Hematopoietic multipotent progenitor cell treated with erythropoietin and hydrocortisone succinate and interleukin-3 and kit ligand, for 8 days (in vitro differentiated cells): ENCODE data around the gene TPRX1.
A peak's percentile ranks its signal among the peaks of the same experiment; 100 is the strongest.
"Not testable (repeated sequence)": the region's sequence is repeated elsewhere in the genome, so short reads cannot be mapped to it uniquely, and the experiment has no call there.

Experiments
- DNase-seq: peaks from one replicate; pipeline ENCODE4 v3.0.0-alpha.2; 2015

The TPRX1 gene

GRCh38 chr19:47798904-47799266, 5.5 kb downstream of the TPRX1 start:
- DNase-seq: no peak

DNA sequence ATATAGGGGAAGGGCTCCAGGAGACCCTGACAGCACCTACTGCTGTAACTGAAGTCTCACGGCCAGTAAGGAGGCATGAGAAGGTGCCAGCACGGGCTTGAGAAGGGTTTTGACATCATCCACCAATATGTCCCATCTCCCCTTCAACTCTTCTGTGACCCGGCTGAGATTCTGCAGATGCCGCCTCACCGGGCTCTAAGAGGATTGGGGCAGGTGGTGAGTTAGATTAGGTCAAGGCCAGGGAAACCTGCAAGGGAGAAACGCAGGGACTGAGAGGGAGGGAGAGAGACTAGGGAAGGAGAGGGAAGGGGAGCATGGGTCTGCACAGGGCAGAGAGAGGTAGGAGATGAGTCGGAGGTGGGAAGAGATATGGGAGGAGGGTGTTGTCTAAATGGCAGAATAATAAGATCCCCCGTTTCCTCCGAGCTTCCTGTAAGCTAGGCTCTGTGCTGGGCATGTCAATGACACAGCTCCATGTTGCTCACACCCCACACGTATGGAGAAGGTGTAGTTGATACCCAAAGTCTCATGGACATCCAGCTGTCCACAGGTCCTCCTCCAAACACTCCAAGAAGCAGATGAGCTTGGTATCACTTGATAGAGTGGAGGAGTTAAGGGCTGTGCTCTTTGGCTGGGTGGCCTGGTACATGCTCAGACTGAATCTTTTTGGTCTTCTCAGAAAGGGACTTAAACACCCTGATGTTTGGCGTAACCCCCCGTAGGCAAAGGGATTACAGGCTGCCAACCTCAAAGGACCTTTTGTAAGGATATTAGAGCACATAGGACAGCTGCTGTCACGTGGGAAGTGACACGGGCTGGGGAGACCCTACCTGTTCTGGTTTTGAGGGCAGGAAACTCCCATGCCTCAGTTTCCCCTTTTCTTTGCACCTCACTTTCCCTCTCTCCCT, 6.1 kb downstream of the TPRX1 start:
- no peak for DNase-seq

DNA sequence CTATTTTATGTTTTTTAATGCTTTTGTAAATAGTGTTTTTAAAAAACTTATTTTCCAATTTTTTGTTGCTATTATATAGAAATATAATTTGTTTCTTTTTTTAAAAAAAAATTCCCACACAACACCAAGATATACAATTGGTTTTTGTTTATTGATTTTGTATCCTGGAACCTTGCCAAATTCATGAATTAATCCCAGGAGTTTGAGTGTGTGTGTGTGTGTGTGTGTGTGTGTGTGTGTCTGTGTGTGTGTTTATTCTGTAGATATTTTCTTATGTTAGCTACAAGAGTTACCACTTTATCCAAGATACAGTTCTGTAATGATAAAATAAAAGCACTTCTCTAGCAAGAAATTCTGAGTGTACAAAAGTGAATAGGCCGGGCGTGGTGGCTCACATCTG, 7.6 kb downstream of the TPRX1 start:
- DNase-seq: no peak

DNA sequence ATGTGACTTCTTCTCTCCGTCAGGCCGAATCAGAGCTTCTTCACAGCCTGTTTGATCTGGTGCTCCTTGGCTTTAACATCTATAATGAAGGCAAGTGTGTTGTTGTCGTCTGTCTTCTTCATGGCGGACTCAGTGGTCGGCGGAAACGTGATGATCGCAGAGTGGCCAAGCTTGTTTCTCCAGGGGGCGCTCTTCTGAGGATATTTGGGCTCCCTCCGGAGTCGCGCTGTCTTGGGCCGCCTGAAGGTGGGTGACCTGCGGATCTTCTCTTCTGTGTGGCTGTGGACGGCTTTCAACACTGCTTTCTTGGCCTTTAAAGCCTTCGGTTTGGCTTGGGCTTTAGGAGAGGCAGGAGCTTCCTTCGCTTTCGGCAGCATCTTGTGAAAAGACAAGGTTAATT, 9.8 kb downstream of the TPRX1 start:
- DNase-seq: no peak

GRCh38 chr19:47792616-47793015, 11.7 kb downstream of the TPRX1 start:
- DNase-seq: no peak

- DNase-seq: peak; percentile 69
Observed at GRCh38 chr19:47790398-47790814, 13.9 kb downstream of the TPRX1 start.

DNA sequence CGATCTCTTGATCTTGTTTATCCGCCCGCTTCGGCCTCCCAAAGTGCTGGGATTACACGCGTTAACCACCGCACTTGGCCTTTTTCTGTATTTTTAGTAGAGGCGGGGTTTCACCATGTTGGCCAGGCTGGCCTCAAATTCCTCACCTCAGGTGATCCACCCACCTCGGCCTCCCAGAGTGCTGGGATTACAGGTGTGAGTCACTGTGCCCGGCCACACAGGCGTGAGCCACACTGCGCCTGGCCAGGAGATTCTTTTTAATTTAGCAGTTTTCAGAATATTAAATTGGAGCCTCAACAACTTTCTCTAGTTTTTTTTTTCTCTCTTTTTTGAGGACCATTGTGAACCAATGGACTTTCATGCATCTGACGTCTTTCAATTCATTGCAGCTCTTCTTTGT, 14.5 kb downstream of the TPRX1 start:
- DNase-seq: not testable (repeated sequence)

GRCh38 chr19:47787307-47787706, 17.0 kb downstream of the TPRX1 start:
- not testable (repeated sequence) for DNase-seq

DNA sequence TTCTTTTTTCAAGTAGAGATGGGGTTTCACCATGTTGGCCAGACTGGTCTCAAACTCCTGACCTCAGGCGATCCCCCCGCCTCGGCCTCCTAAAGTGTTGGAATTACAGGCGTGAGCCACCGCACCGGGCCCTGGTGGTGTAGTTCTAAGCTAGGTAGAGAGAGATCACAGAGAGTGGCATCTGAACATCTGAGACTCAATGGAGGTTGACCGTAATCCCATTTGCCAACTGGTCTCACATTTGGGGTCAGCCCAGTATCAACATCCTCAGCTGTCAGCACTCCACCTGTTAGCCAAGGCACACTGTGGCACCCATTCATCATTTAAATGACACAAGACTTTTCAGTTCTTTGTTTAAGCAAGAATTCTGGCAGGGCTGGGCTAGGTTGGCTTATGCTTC, 17.8 kb downstream of the TPRX1 start:
- DNase-seq: no peak

- no peak for DNase-seq
Observed at GRCh38 chr19:47781590-47782262, 22.6 kb downstream of the TPRX1 start.

GRCh38 chr19:47780215-47780551, 24.2 kb downstream of the TPRX1 start:
- DNase-seq: no peak

DNA sequence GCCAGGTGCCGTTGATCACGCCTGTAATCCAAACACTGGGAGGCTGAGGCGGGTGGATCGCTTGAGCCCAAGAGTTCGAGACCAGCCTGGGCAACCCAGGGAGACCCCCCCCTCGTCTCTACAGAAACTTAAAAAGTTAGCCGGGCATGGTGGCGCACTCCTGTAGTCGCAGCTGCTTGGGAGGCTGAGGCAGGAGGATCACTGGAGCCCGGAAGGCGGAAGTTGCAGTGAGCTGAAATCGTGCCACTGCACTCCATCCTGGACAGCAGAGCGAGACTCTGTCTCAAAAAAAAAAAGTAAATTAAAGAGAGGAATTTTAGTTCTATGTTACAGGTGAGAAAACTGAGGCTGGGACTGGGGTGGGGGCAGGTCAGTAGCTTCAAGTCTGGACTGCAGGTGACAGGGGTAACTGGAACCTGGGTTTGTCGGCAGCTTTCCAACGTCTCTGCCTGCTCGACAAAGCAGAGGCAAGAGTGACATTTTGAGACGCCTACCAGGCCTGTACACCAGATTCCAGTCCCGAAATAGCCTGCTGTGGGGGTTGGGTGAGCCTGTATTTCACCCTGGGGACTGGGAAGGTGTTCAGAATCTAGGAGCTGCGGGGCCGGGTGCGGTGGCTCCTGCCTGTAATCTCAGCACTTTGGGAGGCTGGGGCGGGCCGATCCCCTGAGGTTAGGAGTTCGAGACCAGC, 24.7 kb downstream of the TPRX1 start:
- no peak for DNase-seq

DNA sequence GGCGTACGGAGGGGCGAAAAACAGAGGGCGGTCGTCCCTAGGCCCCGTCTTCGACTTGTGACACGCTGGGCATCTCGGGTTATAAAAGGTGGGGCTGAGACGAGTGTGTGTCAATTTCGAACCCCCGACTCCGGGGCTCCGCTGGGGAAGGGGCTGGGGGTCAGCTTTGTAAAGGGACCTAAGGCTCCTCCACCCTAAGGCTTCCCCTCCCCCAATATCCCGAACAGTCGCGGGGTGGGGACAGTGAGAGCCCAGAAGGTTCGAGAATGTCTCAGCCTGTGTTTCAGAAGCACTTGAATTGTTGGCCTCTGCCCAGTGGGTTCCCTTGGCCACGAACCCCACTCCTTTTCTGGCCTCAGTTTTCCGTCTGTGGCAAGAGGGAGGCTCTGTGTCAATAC, 25.4 kb downstream of the TPRX1 start:
- DNase-seq: peak; percentile 9

- DNase-seq: peak; percentile 69
Observed at GRCh38 chr19:47778049-47778953, 26.1 kb downstream of the TPRX1 start, which contains the start of gene SELENOW. SELENOW (plus strand) TSS chr19:47778703; CDS start chr19:47778786, 83 bp downstream.

DNA sequence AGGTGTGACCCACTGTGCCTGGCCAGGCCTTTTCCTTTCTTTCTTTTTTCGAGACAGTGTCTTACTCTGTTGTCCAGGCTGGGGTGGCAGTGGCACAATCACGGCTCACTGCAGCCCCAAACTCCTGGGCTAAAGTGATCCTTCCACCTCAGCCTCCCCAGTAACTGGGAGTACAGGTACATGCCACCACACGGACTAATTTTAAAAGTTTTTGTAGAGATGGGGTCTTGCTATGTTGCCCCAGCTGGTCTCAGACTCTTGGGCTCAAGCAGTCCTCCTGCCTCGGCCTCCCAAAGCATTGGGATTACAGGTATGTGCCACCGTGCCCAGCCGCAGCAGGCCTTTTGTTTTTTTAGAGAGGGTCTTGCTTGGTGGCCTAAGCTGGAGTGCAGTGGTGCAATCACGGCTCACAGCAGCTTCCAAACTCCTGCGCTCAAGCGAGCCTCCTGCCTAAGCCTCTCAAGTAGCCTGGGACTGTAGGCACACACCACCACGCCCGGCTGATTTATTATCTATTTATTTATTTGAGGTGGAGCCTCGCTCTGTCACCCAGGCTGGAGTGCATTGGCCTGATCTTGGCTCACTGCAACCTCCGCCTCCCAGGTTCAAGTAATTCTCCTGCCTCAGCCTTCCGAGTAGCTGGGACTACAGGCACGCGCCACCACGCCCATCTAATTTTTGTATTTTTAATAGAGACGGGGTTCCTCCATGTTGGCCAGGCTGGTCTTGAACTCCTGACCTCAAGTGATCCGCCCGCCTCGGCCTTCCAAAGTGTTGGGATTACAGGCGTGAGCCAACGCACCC, 26.9 kb downstream of the TPRX1 start:
- not testable (repeated sequence) for DNase-seq

DNA sequence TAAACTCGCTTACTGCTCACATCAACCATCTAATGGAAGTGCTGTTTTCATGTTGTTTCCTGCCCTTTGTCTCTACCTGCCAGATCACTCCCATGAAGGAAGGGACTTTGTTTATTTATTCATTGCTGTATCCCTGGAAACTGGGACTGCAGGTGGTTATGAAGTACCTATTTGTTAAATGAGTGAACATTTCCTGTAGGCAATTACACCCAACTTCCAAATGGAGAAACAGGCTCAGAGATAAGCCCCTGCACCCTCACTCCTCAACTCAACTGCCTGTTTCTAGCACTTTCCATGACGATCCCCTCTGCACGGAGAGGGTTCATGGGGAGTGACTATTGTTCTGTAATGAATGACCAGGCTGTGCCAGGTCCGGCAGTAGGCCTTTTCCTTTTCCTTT, 27.8 kb downstream of the TPRX1 start:
- DNase-seq: no peak

DNA sequence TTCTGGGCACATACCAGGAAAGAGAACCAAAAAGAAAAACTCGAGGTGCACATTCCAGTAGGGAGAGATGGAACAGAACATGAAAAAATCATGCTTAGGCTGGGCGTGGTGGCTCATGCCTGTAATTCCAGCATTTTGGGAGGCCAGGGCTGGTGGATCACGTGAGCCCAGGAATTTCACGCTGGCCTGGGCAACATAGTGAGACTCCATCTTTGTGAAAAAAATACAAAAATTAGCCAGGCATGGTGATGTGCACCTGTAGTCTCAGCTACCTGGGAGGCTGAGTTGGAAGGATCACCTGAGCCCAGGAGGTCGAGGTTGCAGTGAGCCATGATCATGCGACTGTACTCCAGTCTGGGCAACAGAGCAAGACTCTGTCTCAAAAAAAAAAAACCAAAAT, 33.1 kb downstream of the TPRX1 start:
- DNase-seq: not testable (repeated sequence)

GRCh38 chr19:47769534-47769933, 34.8 kb downstream of the TPRX1 start:
- DNase-seq: no peak

DNA sequence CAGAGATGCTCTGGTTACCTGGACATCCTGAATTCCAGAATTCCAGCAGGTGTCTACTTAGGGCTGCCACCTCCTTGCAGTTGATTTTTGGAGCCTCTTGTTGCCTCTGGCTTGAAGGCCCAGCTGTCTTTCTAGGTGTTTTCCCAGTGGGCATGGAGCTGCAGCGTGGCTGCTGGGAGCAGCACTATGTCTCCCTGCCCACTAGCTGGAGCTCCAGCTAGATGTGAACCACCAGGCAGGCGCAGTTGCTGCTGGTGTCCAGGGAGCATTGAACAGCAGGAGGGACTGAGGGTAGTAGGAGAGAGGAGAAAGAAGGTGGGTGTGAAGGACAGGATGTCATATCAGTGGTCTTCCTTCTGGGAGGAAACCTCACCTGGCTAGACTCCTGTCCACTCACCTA, 35.7 kb downstream of the TPRX1 start:
- DNase-seq: no peak

- no peak for DNase-seq
Observed at GRCh38 chr19:47767349-47767748, 37.0 kb downstream of the TPRX1 start.

DNA sequence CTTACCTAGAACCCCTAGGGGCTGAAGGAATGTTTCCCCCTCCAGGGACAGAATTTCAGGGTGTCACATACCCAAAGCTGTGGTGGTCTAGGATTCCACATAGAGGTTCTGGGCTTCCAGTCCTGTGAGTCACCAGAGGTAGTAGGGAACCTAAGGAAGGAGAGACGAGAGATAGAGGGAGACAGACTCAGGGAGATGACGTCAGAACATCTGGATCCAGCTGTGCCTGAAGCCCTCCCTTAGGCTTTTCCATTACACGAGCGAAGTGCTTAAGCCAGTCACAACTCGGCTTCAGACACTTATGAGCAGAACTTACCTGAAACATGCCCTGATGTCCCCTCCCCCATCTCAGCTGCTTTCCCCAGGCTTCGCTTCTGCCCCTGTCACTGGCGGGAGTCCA, 37.7 kb downstream of the TPRX1 start:
- no peak for DNase-seq

DNA sequence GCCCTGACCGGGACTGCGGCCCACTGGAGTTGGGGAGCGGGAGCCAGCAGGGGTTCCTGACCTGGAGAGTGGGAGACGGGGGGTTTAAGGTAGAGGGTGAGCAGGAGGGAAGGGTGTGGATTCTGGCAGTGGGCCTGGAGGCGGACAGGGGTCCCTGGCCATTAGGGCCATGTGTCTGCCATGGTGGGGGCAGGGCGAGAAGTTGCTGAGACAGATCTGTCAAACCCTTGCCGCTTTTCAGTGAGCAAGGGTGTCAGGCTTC, 38.1 kb downstream of the TPRX1 start:
- DNase-seq: no peak
